Measurements from ENCODE around the gene SORBS2. TPM values are rescaled to one million over a fixed set of nuclear protein-coding genes. Genes with fewer than 3 reads are reported as not detected.

Gene SORBS2
- total and polyA plus RNA-seq, 8 donors, result 9.0 to 908 (median 66.4) TPM

GRCh38 chr4:185540040-185540439 lies 272.0 kb downstream of the SORBS2 start:
- Histone ChIP-seq H3K27ac (peak overlapping the region in 2 of 5 donors; percentile 64 to 76), H3K36me3 (no peaks in the 10 kb centered on the region), H3K4me3 (no peak overlapping the region), H3K27me3 (peaks cover 0 to 20% (median 11%) of the 10 kb centered on the region in 3 donors), H3K4me1 (peaks cover 7 to 51% (median 22%) of the 10 kb centered on the region in 4 donors), H3K9me3 (no peaks in the 10 kb centered on the region)
- WGBS, 5 donors, result 75 to 86% (median 79%) methylated on average over 8 of the region's 8 CpGs
- TF ChIP-seq EP300 (IDR thresholded peaks at IDR 0.05), result no peak
- intact Hi-C loops (cut with DNase I; ENCODE audit: low total_unique reads), result no loop called here
- DNase-seq, result no peak

GRCh38 chr4:185538806-185539205 lies 273.2 kb downstream of the SORBS2 start:
- Histone ChIP-seq H3K27me3 (peaks cover 0 to 27% (median 13%) of the 10 kb centered on the region in 3 donors), H3K4me1 (peaks cover 7 to 51% (median 23%) of the 10 kb centered on the region in 4 donors), H3K36me3 (no peaks in the 10 kb centered on the region), H3K27ac (no peak overlapping the region), H3K9me3 (no peaks in the 10 kb centered on the region), H3K4me3 (no peak overlapping the region)
- intact Hi-C loops (cut with DNase I; ENCODE audit: low total_unique reads), result no loop called here
- 36 to 89% (median 62%) methylated on average over 1 of the region's 1 CpG for WGBS, 5 donors
- no peak for DNase-seq
- TF ChIP-seq, protein P1, sequence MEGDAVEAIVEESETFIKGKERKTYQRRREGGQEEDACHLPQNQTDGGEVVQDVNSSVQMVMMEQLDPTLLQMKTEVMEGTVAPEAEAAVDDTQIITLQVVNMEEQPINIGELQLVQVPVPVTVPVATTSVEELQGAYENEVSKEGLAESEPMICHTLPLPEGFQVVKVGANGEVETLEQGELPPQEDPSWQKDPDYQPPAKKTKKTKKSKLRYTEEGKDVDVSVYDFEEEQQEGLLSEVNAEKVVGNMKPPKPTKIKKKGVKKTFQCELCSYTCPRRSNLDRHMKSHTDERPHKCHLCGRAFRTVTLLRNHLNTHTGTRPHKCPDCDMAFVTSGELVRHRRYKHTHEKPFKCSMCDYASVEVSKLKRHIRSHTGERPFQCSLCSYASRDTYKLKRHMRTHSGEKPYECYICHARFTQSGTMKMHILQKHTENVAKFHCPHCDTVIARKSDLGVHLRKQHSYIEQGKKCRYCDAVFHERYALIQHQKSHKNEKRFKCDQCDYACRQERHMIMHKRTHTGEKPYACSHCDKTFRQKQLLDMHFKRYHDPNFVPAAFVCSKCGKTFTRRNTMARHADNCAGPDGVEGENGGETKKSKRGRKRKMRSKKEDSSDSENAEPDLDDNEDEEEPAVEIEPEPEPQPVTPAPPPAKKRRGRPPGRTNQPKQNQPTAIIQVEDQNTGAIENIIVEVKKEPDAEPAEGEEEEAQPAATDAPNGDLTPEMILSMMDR (IDR thresholded peaks at IDR 0.05), result no peak
- TF ChIP-seq POLR2A (IDR thresholded peaks at IDR 0.05), result no peak
- TF ChIP-seq POLR2AphosphoS5 (IDR thresholded peaks at IDR 0.05), result no peak
- TF ChIP-seq EP300 (IDR thresholded peaks at IDR 0.05), result no peak

DNA sequence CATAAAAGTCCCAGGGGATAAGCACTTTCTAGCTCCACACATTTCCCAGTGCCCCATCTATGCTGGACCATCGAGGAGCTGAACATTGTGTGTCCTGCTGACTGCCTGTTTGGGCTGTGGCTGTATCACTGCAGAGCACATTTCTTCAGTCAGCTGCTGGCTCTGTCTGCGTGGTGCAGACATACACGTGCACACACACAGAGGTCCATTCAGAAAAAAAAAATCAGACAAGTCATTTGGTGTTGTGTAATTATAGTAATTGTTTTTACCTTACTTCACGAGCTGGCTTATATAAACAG lies 275.6 kb downstream of the SORBS2 start:
- H3K9me3 ChIP-seq, result no peaks in the 10 kb centered on the region
- peak in 1 of 2 donors; percentile 59 for DNase-seq
- H3K4me3 ChIP-seq, result peak overlapping the region in 2 of 4 donors; percentile 58 to 89
- H3K27ac ChIP-seq, result peak overlapping the region in 3 of 5 donors; percentile 89 to 93 (median 92)
- peaks cover 0 to 27% (median 13%) of the 10 kb centered on the region in 3 donors for H3K27me3 ChIP-seq
- 4 to 16% (median 13%) methylated on average over 4 of the region's 4 CpGs for WGBS, 5 donors
- H3K36me3 ChIP-seq, result no peaks in the 10 kb centered on the region
- H3K4me1 ChIP-seq, result peaks cover 7 to 31% (median 17%) of the 10 kb centered on the region in 4 donors
- TF ChIP-seq, protein P1 (IDR thresholded peaks at IDR 0.05), result no peak
- peak; percentile 59 to 95 (median 78) for TF ChIP-seq POLR2AphosphoS5 (IDR thresholded peaks at IDR 0.05)
- TF ChIP-seq EP300 (IDR thresholded peaks at IDR 0.05), result peak; percentile 37
- intact Hi-C loops (cut with DNase I; ENCODE audit: low total_unique reads), result no loop called here

DNA sequence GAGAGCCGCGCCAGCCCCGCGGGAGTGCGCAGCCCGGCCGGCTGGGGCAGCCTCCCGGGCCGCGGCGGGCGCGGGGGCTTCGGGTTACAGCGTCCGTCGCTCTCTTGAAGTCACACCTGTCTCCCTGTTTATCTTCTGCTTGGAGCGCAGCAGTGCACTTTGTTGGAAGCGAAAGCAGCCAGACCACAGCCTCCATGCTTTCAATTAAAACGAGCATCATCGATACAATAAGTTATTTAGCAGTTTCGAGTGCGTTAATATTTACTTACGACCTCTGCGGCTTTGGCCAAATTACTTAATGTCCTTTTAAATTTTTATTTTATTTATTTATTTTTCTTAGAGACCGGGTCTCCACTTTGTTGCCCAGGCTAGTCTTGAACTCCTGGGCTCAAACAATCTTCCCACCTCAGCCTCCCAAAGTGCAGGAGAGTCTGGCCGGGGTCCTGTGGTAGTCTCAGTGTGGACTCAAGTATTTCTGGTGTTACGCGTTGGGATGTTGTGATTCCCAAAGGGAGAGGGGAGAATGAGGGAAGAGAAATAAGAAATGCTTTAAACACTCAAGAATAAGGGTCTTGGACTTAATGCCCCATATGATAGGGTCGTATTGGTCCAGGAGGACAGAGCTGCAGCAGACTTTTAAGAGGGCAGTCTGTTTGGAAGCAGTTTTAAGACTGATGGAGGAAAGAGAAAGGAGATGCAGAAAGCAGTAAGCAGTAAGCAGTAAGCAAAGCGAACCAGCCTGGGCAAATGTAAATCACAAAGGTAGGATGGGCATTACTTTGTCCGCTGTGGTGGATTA lies 276.2 kb downstream of the SORBS2 start:
- peaks cover 7 to 26% (median 14%) of the 10 kb centered on the region in 4 donors for H3K4me1 ChIP-seq
- no peak for DNase-seq
- peak overlapping the region; percentile 58 to 89 (median 68) for H3K4me3 ChIP-seq
- H3K27me3 ChIP-seq, result peaks cover 0 to 21% (median 13%) of the 10 kb centered on the region in 3 donors
- TF ChIP-seq POLR2A (IDR thresholded peaks at IDR 0.05) (no peak), EP300 (IDR thresholded peaks at IDR 0.05) (no peak), POLR2AphosphoS5 (IDR thresholded peaks at IDR 0.05) (no peak)
- TF ChIP-seq, protein P1 (IDR thresholded peaks at IDR 0.05), result no peak
- intact Hi-C loops (cut with DNase I; ENCODE audit: low total_unique reads), result no loop called here
- peak overlapping the region in 4 of 5 donors; percentile 87 to 93 (median 90) for H3K27ac ChIP-seq
- 7 to 11% (median 10%) methylated on average over 27 to 32 of the region's 32 CpGs for WGBS, 5 donors
- no peaks in the 10 kb centered on the region for H3K36me3 ChIP-seq
- H3K9me3 ChIP-seq, result no peaks in the 10 kb centered on the region

Small RNA genes lying within 50 kb of the gene (small RNA-seq; reads per million reads assigned to genes)
- gene RF00019, result 0 reads per million in 4 donors
